H9 (cell line): ENCODE results near the gene TMC6. TPM values are rescaled to one million over a fixed set of nuclear protein-coding genes. Genes with fewer than 3 reads are reported as not detected.

Experiments
- DNase-seq: peaks from one replicate; pipeline ENCODE4 v3.0.0-alpha.2; 2017
- H2AFZ ChIP-seq: one replicate; pipeline ENCODE4 v1.6.1; 2013; ENCODE audit warnings: mild to moderate bottlenecking, low read length, control low read depth, moderate library complexity
- H2AK5ac ChIP-seq: 2 replicates; pipeline ENCODE4 v1.6.1; 2013; ENCODE audit warnings: low read length, control low read depth, mixed read lengths; ENCODE audit not compliant: insufficient read length
- H2BK120ac ChIP-seq: one replicate; pipeline ENCODE4 v1.6.1; 2013; ENCODE audit warnings: low read depth, mild to moderate bottlenecking, low read length, control low read depth, inconsistent platforms; ENCODE audit not compliant: poor library complexity, severe bottlenecking
- H2BK12ac ChIP-seq: 2 replicates; pipeline ENCODE4 v1.6.1; 2013; ENCODE audit warnings: low read length, control low read depth, mixed read lengths, low read depth; ENCODE audit not compliant: insufficient read length
- H2BK15ac ChIP-seq: 2 replicates; pipeline ENCODE4 v1.6.1; 2013; ENCODE audit warnings: low read depth, low read length, control low read depth
- H2BK20ac ChIP-seq: one replicate; pipeline ENCODE4 v1.6.1; 2013; ENCODE audit warnings: low read depth, mild to moderate bottlenecking, low read length, control low read depth, inconsistent platforms; ENCODE audit not compliant: poor library complexity, severe bottlenecking
- H2BK5ac ChIP-seq: 2 replicates; pipeline ENCODE4 v1.6.1; 2013; ENCODE audit warnings: low read length, control low read depth, mixed read lengths; ENCODE audit not compliant: insufficient read length
- H3K14ac ChIP-seq: 2 replicates; pipeline ENCODE4 v1.6.1; 2013; ENCODE audit warnings: low read length, control low read depth; ENCODE audit not compliant: insufficient read depth
- H3K18ac ChIP-seq: 2 replicates; pipeline ENCODE4 v1.6.1; 2013; ENCODE audit warnings: low read depth, mild to moderate bottlenecking, mixed read lengths, low read length, control low read depth; ENCODE audit not compliant: insufficient read length
- H3K23ac ChIP-seq: 2 replicates; pipeline ENCODE4 v1.6.1; 2013; ENCODE audit warnings: low read length, control low read depth, mixed read lengths, low read depth; ENCODE audit not compliant: insufficient read length
- H3K23me2 ChIP-seq: 2 replicates; pipeline ENCODE4 v1.6.1; 2013; ENCODE audit warnings: low read depth, mild to moderate bottlenecking, mixed read lengths, low read length, control low read depth; ENCODE audit not compliant: insufficient read length, poor library complexity, severe bottlenecking
- H3K27ac ChIP-seq: 2 replicates; pipeline ENCODE4 v1.5.1; 2013; ENCODE audit warnings: low read length, control low read depth, mixed read lengths, low read depth; ENCODE audit not compliant: insufficient read length
- H3K27me3 ChIP-seq: 2 replicates; pipeline ENCODE4 v1.6.1; 2013; ENCODE audit warnings: low read length, control low read depth, inconsistent platforms; ENCODE audit not compliant: insufficient read depth
- H3K4ac ChIP-seq: 2 replicates; pipeline ENCODE4 v1.6.1; 2013; ENCODE audit warnings: low read depth, mild to moderate bottlenecking, control low read depth, inconsistent platforms, low read length, moderate library complexity
- H3K4me1 ChIP-seq: 2 replicates; pipeline ENCODE4 v1.6.1; 2013; ENCODE audit warnings: low read length, control low read depth, inconsistent platforms; ENCODE audit not compliant: insufficient read depth
- H3K4me2 ChIP-seq: 2 replicates; pipeline ENCODE4 v1.6.1; 2013; ENCODE audit warnings: low read length, control low read depth, mixed read lengths; ENCODE audit not compliant: insufficient read length, insufficient read depth
- H3K56ac ChIP-seq: 2 replicates; pipeline ENCODE4 v1.6.1; 2013; ENCODE audit warnings: low read depth, mild to moderate bottlenecking, mixed read lengths, low read length, control low read depth; ENCODE audit not compliant: insufficient read length
- H3K79me1 ChIP-seq: 2 replicates; pipeline ENCODE4 v1.6.1; 2013; ENCODE audit warnings: low read depth, mild to moderate bottlenecking, moderate library complexity, low read length, control low read depth, inconsistent platforms; ENCODE audit not compliant: insufficient read depth, poor library complexity, severe bottlenecking
- H3K79me2 ChIP-seq: 2 replicates; pipeline ENCODE4 v1.6.1; 2013; ENCODE audit warnings: low read length, control low read depth, inconsistent platforms; ENCODE audit not compliant: insufficient read depth
- H3K9ac ChIP-seq: 2 replicates; pipeline ENCODE4 v1.6.1; 2013; ENCODE audit warnings: low read length, control low read depth, mixed read lengths; ENCODE audit not compliant: insufficient read length; ENCODE audit errors: extremely low read depth
- H3K9me3 ChIP-seq: one replicate; pipeline ENCODE4 v1.6.1; 2013; ENCODE audit warnings: low read depth, low read length, inconsistent platforms; ENCODE audit not compliant: control insufficient read depth
- H3T11ph ChIP-seq: one replicate; pipeline ENCODE4 v1.6.1; 2013; ENCODE audit warnings: mild to moderate bottlenecking, low read length, control low read depth, inconsistent platforms
- H4K20me1 ChIP-seq: one replicate; pipeline ENCODE4 v1.6.1; 2013; ENCODE audit not compliant: control insufficient read depth, insufficient read length, insufficient read depth
- H4K5ac ChIP-seq: 2 replicates; pipeline ENCODE4 v1.6.1; 2013; ENCODE audit warnings: low read depth, mild to moderate bottlenecking, mixed read lengths, low read length, control low read depth; ENCODE audit not compliant: insufficient read length
- H4K8ac ChIP-seq: replicated peaks from 2 replicates; pipeline ENCODE4 v1.6.1; 2013; ENCODE audit warnings: low read length, control low read depth, mixed read lengths, low read depth; ENCODE audit not compliant: insufficient read length
- H4K91ac ChIP-seq: 2 replicates; pipeline ENCODE4 v1.6.1; 2013; ENCODE audit warnings: low read depth, mild to moderate bottlenecking, moderate library complexity, mixed read lengths, low read length, control low read depth; ENCODE audit not compliant: insufficient read length
- H3K27ac Mint-ChIP-seq, 3 experiments: 2 replicates in 2 of 3; 3 replicates in 1 of 3; pipeline ENCODE4 v1.8.0; 2020 to 2021; ENCODE audit warnings: mixed read lengths in 3 of 3, mild to moderate bottlenecking in 1 of 3, moderate library complexity in 1 of 3
- H3K27me3 Mint-ChIP-seq: 2 replicates; pipeline ENCODE4 v1.8.0; 2021; ENCODE audit warnings: low read depth, mild to moderate bottlenecking, moderate library complexity, mixed read lengths
- H3K36me3 Mint-ChIP-seq, 3 experiments: 2 replicates in 2 of 3; 3 replicates in 1 of 3; pipeline ENCODE4 v1.8.0; 2020 to 2021; ENCODE audit warnings: low read depth in 3 of 3, mixed read lengths in 3 of 3; ENCODE audit not compliant: insufficient read depth in 1 of 3
- H3K4me1 Mint-ChIP-seq, 2 experiments: 2 replicates each; pipeline ENCODE4 v1.8.0; 2020; ENCODE audit warnings: mixed read lengths in 2 of 2
- H3K4me3 Mint-ChIP-seq, 2 experiments: 2 replicates in 1 of 2; 3 replicates in 1 of 2; pipeline ENCODE4 v1.8.0; 2020 to 2021; ENCODE audit warnings: mild to moderate bottlenecking in 2 of 2, mixed read lengths in 2 of 2, moderate library complexity in 1 of 2
- H3K9me3 Mint-ChIP-seq, 2 experiments: 2 replicates in 1 of 2; 3 replicates in 1 of 2; pipeline ENCODE4 v1.8.0; 2020; ENCODE audit warnings: mild to moderate bottlenecking in 2 of 2, mixed read lengths in 2 of 2, moderate library complexity in 1 of 2
- WGBS: extraction: QIAGEN DNeasy Blood & Tissue Kit; methylation state at CpG from one replicate; pipeline ENCODE4 v1.1.7; 2013; ENCODE audit warnings: missing lambda C conversion rate, low lambda C conversion rate, mixed read lengths; ENCODE audit not compliant: insufficient read length; ENCODE audit errors: extremely low coverage; 5-methylcytosine and 5-hydroxymethylcytosine counted together
- total RNA-seq: library from RNA; stranded (reverse); gene quantifications from 2 replicates; pipeline ENCODE4 v1.2.1, GENCODE V29; 2021
- TF ChIP-seq, protein P1 (sequence below): fragments of 200-600 bp; sonication (generic); conservative IDR thresholded peaks from 3 replicates; pipeline ENCODE4 v1.8.0; 2021; ENCODE audit warnings: antibody characterized with exemption, mild to moderate bottlenecking

Gene TMC6
- total RNA-seq, 1 experiment from 2014 or later = 86.8 TPM

DNA sequence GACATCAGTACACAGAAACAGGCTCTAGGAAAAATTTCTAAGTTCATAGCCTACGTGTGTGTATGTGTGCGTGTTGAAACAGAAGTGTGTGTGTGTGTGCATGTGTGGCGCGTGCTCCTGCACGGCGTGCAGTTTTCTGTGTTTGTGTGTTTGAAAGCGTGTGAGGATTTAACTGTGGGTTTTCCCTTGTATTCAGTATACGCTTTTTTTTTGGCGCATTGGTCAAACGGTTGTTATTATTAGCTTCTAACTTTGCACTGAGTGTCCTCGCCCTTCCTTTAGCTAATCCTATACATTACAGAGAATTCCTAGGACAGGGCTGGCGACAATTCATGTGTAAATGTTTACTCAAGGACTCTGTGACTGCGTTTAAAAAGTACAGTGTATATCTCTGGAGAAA is 23.0 kb downstream of the TMC6 start:
- H2BK12ac ChIP-seq = no peak overlapping the region
- H4K20me1 ChIP-seq = no peaks in the 10 kb centered on the region
- no peak overlapping the region for H2BK20ac ChIP-seq
- no peaks in the 10 kb centered on the region for H3K79me1 ChIP-seq
- Mint-ChIP-seq H3K4me1 (peaks cover 5 to 6% of the 10 kb centered on the region in 2 experiments; a peak in 3 of 4 replicates), H3K27ac (no peak overlapping the region), H3K36me3 (peaks cover 26 to 53% (median 44%) of the 10 kb centered on the region in 3 experiments), H3K9me3 (peaks cover 10 to 11% of the 10 kb centered on the region in 2 experiments), H3K4me3 (no peak overlapping the region), H3K27me3 (no peaks in the 10 kb centered on the region)
- no peak overlapping the region for H2AK5ac ChIP-seq
- no peaks in the 10 kb centered on the region for H3K27me3 ChIP-seq
- no peak overlapping the region for H2BK5ac ChIP-seq
- no peak overlapping the region for H3T11ph ChIP-seq
- no peak overlapping the region for H4K5ac ChIP-seq
- H3K9me3 ChIP-seq = peaks cover 12% of the 10 kb centered on the region
- TF ChIP-seq, protein P1, sequence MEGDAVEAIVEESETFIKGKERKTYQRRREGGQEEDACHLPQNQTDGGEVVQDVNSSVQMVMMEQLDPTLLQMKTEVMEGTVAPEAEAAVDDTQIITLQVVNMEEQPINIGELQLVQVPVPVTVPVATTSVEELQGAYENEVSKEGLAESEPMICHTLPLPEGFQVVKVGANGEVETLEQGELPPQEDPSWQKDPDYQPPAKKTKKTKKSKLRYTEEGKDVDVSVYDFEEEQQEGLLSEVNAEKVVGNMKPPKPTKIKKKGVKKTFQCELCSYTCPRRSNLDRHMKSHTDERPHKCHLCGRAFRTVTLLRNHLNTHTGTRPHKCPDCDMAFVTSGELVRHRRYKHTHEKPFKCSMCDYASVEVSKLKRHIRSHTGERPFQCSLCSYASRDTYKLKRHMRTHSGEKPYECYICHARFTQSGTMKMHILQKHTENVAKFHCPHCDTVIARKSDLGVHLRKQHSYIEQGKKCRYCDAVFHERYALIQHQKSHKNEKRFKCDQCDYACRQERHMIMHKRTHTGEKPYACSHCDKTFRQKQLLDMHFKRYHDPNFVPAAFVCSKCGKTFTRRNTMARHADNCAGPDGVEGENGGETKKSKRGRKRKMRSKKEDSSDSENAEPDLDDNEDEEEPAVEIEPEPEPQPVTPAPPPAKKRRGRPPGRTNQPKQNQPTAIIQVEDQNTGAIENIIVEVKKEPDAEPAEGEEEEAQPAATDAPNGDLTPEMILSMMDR = no peak
- H3K4me2 ChIP-seq = no peak overlapping the region
- no peaks in the 10 kb centered on the region for H3K23me2 ChIP-seq
- no peak overlapping the region for H3K9ac ChIP-seq
- no peak overlapping the region for H4K91ac ChIP-seq
- no peak overlapping the region for H3K56ac ChIP-seq
- H3K79me2 ChIP-seq = no peaks in the 10 kb centered on the region
- H3K4me1 ChIP-seq = no peaks in the 10 kb centered on the region
- H4K8ac ChIP-seq = no peak overlapping the region
- no peak overlapping the region for H2BK120ac ChIP-seq
- H3K27ac ChIP-seq = no peak overlapping the region
- no peak overlapping the region for H3K23ac ChIP-seq
- H2BK15ac ChIP-seq = no peak overlapping the region
- no CpG with 5 or more reads among the region's 13 CpGs for WGBS
- H2AFZ ChIP-seq = no peak overlapping the region
- no peak overlapping the region for H3K14ac ChIP-seq
- DNase-seq = no peak
- H3K18ac ChIP-seq = no peak overlapping the region
- no peak overlapping the region for H3K4ac ChIP-seq
